Measurements from ENCODE around the gene LGI2. TPM values are rescaled to one million over a fixed set of nuclear protein-coding genes. Genes with fewer than 3 reads are reported as not detected.

Gene LGI2
- total RNA-seq, 1 experiment from 2014 or later, result 1.4 TPM

- H3K4ac ChIP-seq (ENCODE audit: low read depth, low read length), result no peak overlapping the region
- H3K4me1 ChIP-seq (ENCODE audit: insufficient read depth, low read length), result peaks cover 9% of the 10 kb centered on the region
- H3K14ac ChIP-seq (ENCODE audit: insufficient read depth, low read length), result no peak overlapping the region
- Mint-ChIP-seq H3K36me3 (ENCODE audit: insufficient read depth in 1 of 3, low read depth in 3 of 3) (no peaks in the 10 kb centered on the region; a peak in 2 of 7 replicates), H3K27me3 (ENCODE audit: low read depth) (peaks cover 3% of the 10 kb centered on the region; the same call in 1 of the 2 replicates), H3K9me3 (no peaks in the 10 kb centered on the region), H3K4me3 (no peak overlapping the region), H3K27ac (no peak overlapping the region), H3K4me1 (peaks cover 10 to 13% of the 10 kb centered on the region in 2 experiments)
- no peak overlapping the region for H4K5ac ChIP-seq (ENCODE audit: insufficient read length, low read depth, low read length)
- DNase-seq, result no peak
- no peak overlapping the region for H3K27ac ChIP-seq (ENCODE audit: insufficient read length, low read depth, low read length)
- H3K79me2 ChIP-seq (ENCODE audit: insufficient read depth, low read length), result no peaks in the 10 kb centered on the region
- no peak overlapping the region for H2BK5ac ChIP-seq (ENCODE audit: insufficient read length, low read length)
- H3K27me3 ChIP-seq (ENCODE audit: insufficient read depth, low read length), result no peaks in the 10 kb centered on the region
- no peaks in the 10 kb centered on the region for H3K79me1 ChIP-seq (ENCODE audit: insufficient read depth, low read depth, low read length, poor library complexity, severe bottlenecking)
- no peak overlapping the region for H2AK5ac ChIP-seq (ENCODE audit: insufficient read length, low read length)
- H4K91ac ChIP-seq (ENCODE audit: insufficient read length, low read depth, low read length), result no peak overlapping the region
- no peak overlapping the region for H3K18ac ChIP-seq (ENCODE audit: insufficient read length, low read depth, low read length)
- no peak overlapping the region for H3K56ac ChIP-seq (ENCODE audit: insufficient read length, low read depth, low read length)
- H4K20me1 ChIP-seq (ENCODE audit: control insufficient read depth, insufficient read depth, insufficient read length), result no peaks in the 10 kb centered on the region
- no peak overlapping the region for H3K23ac ChIP-seq (ENCODE audit: insufficient read length, low read depth, low read length)
- no peaks in the 10 kb centered on the region for H3K23me2 ChIP-seq (ENCODE audit: insufficient read length, low read depth, low read length, poor library complexity, severe bottlenecking)
- H3K4me2 ChIP-seq (ENCODE audit: insufficient read depth, insufficient read length, low read length), result no peak overlapping the region
- no peak overlapping the region for H2BK120ac ChIP-seq (ENCODE audit: low read depth, low read length, poor library complexity, severe bottlenecking)
- TF ChIP-seq CTCF (conservative IDR thresholded peaks at IDR 0.05), result no peak
- H3K9ac ChIP-seq (ENCODE audit: extremely low read depth, insufficient read length, low read length), result no peak overlapping the region
- H3T11ph ChIP-seq (ENCODE audit: low read length), result no peak overlapping the region
- no peak overlapping the region for H2BK20ac ChIP-seq (ENCODE audit: low read depth, low read length, poor library complexity, severe bottlenecking)
- no peak overlapping the region for H2AFZ ChIP-seq (ENCODE audit: low read length)
- no peak overlapping the region for H2BK15ac ChIP-seq (ENCODE audit: low read depth, low read length)
- no peak overlapping the region for H2BK12ac ChIP-seq (ENCODE audit: insufficient read length, low read depth, low read length)
- WGBS (ENCODE audit: extremely low coverage, insufficient read length, low lambda C conversion rate), result no CpG with 5 or more reads among the region's 1 CpG
- no peaks in the 10 kb centered on the region for H3K9me3 ChIP-seq (ENCODE audit: control insufficient read depth, low read depth, low read length)
- H4K8ac ChIP-seq (replicated peaks; ENCODE audit: insufficient read length, low read depth, low read length), result no peak overlapping the region
These were observed 28.1 kb downstream of the LGI2 start for GRCh38 chr4:25002681-25003080.
